HCT116 (cell line): Measurements from ENCODE around the gene DNAH5. TPM values are rescaled to one million over a fixed set of nuclear protein-coding genes. Genes with fewer than 3 reads are reported as not detected.

Source experiments
- ATAC-seq: fragments of 200-7000 bp; cut with Tn5 transposase; 2 replicates; pipeline ENCODE4 v1.9.1; 2020; ENCODE audit warnings: mild to moderate bottlenecking, moderate library complexity
- BruUV-seq: library from RNA; stranded (reverse); fragments of 400-500 nt; replicated peaks from 2 replicates; lab custom pipeline; 2021; lab: Mats Ljungman, UMichigan
- CTCF ChIA-PET: fragments of 300-600 bp; sonication (Branson Sonifier 250); formaldehyde crosslinking; loops from one replicate; lab custom pipeline; 2021; ENCODE audit warnings: antibody characterized with exemption; lab: Charles Lee
- POLR2A ChIA-PET: fragments of 300-600, 350-600 bp; sonication (Branson Sonifier 250); formaldehyde crosslinking; loops from one replicate; lab custom pipeline; 2021; ENCODE audit warnings: antibody characterized with exemption; lab: Charles Lee
- RAD21 ChIA-PET, 2 experiments: fragments of 300-600 bp; sonication (Branson Sonifier 250); formaldehyde crosslinking; loops; one replicate each; lab custom pipeline; 2023; ENCODE audit warnings: low total read pairs in 2 of 2; ENCODE audit not compliant: uncharacterized antibody in 2 of 2, unreplicated experiment in 2 of 2, low non-redundant PET in 1 of 2; lab: Charles Lee
- DNase-seq: peaks from one replicate; pipeline ENCODE4 v3.0.0-alpha.2; 2010; ENCODE audit warnings: low read depth, low spot score
- H2AFZ ChIP-seq: fragments of 200-600 bp; shearing (Covaris generic), sonication (generic); 2 replicates; pipeline ENCODE4 v1.6.1; 2017; ENCODE audit warnings: low read depth, mixed run types, mixed read lengths, antibody characterized with exemption, low read length; ENCODE audit not compliant: poor library complexity, severe bottlenecking
- H3K27ac ChIP-seq: 2 replicates; pipeline ENCODE4 v1.5.1; 2012; ENCODE audit warnings: low read depth, low read length
- H3K27me3 ChIP-seq: fragments of 200-600 bp; sonication (generic); 2 replicates; pipeline ENCODE4 v1.6.1; 2016; ENCODE audit warnings: mixed run types, low read length, mixed read lengths; ENCODE audit not compliant: insufficient read depth
- H3K36me3 ChIP-seq, 2 experiments: fragments of 200-500 bp in 1 of 2; fragments of 200-600 bp in 1 of 2; sonication (Bioruptor generic) in 1 of 2; sonication (generic) in 1 of 2; 2 replicates each; pipeline versions ENCODE4 v1.5.1 to v1.6.1; 2014 to 2016; ENCODE audit warnings: low read length in 2 of 2, inconsistent platforms in 1 of 2, mixed read lengths in 1 of 2, mixed run types in 1 of 2; ENCODE audit not compliant: insufficient read depth in 2 of 2, control insufficient read depth in 1 of 2
- H3K4me1 ChIP-seq, 2 experiments: fragments of 200-600 bp in 1 of 2; sonication (generic) in 1 of 2; 2 replicates each; pipeline versions ENCODE4 v1.5.1 to v1.6.1; 2012 to 2017; ENCODE audit warnings: low read length in 2 of 2, inconsistent platforms in 1 of 2, mild to moderate bottlenecking in 1 of 2, mixed read lengths in 1 of 2, mixed run types in 1 of 2, moderate library complexity in 1 of 2; ENCODE audit not compliant: insufficient read depth in 2 of 2, control insufficient read depth in 1 of 2
- H3K4me2 ChIP-seq: fragments of 200-600 bp; sonication (generic); 2 replicates; pipeline ENCODE4 v1.6.1; 2017; ENCODE audit warnings: mixed run types, low read length, mixed read lengths
- H3K4me3 ChIP-seq, 2 experiments: fragments of 200-600 bp in 1 of 2; sonication (generic) in 1 of 2; replicated peaks in 1 of 2; 2 replicates each; pipeline ENCODE4 v1.5.1; 2011 to 2016; ENCODE audit warnings: low read length in 2 of 2, control low read depth in 1 of 2, low read depth in 1 of 2, mild to moderate bottlenecking in 1 of 2, mixed read lengths in 1 of 2, mixed run types in 1 of 2
- H3K79me2 ChIP-seq: fragments of 200-600 bp; sonication (generic); 2 replicates; pipeline ENCODE4 v1.6.1; 2017; ENCODE audit warnings: mild to moderate bottlenecking, mixed run types, low read length, moderate library complexity, mixed read lengths; ENCODE audit not compliant: insufficient read depth
- H3K9ac ChIP-seq: fragments of 200-600 bp; sonication (generic); 2 replicates; pipeline ENCODE4 v1.6.1; 2016; ENCODE audit warnings: low read length, mixed read lengths
- H3K9me2 ChIP-seq: fragments of 200-600 bp; sonication (generic), shearing (Covaris generic); 2 replicates; pipeline ENCODE4 v1.6.1; 2017; ENCODE audit warnings: mixed run types, mild to moderate bottlenecking, moderate library complexity; ENCODE audit not compliant: insufficient read depth
- H3K9me3 ChIP-seq, 2 experiments: fragments of 200-500 bp in 1 of 2; fragments of 200-600 bp in 1 of 2; sonication (Bioruptor generic) in 1 of 2; sonication (generic) in 1 of 2; 2 replicates each; pipeline ENCODE4 v1.6.1; 2014 to 2017; ENCODE audit warnings: low read length in 2 of 2, mixed read lengths in 2 of 2, inconsistent platforms in 1 of 2, low read depth in 1 of 2, mild to moderate bottlenecking in 1 of 2, mixed run types in 1 of 2, moderate library complexity in 1 of 2; ENCODE audit not compliant: control insufficient read depth in 1 of 2, insufficient read depth in 1 of 2
- H4K20me1 ChIP-seq: fragments of 200-600 bp; sonication (generic), shearing (Covaris generic); 2 replicates; pipeline ENCODE4 v1.6.1; 2017; ENCODE audit warnings: mixed run types, mild to moderate bottlenecking, moderate library complexity; ENCODE audit not compliant: insufficient read depth
- CEBPB ChIP-seq: IDR thresholded peaks from 2 replicates; pipeline ENCODE4 v1.6.1; 2012; ENCODE audit warnings: low read depth
- EGR1 ChIP-seq: IDR thresholded peaks from 2 replicates; pipeline ENCODE4 v1.6.1; 2012; ENCODE audit warnings: low read depth
- ELF1 ChIP-seq: IDR thresholded peaks from 2 replicates; pipeline ENCODE4 v1.6.1; 2012; ENCODE audit warnings: low read depth, borderline replicate concordance
- EZH2 ChIP-seq: fragments of 200-600 bp; sonication (generic); IDR thresholded peaks from 2 replicates; pipeline ENCODE4 v1.6.1; 2017; ENCODE audit warnings: antibody characterized with exemption, mixed run types
- FOSL1 ChIP-seq: IDR thresholded peaks from 2 replicates; pipeline ENCODE4 v1.6.1; 2012; ENCODE audit warnings: low read depth
- JUND ChIP-seq: IDR thresholded peaks from 2 replicates; pipeline ENCODE4 v1.6.1; 2012
- POLR2A ChIP-seq: IDR thresholded peaks from 2 replicates; pipeline ENCODE4 v1.7.0; 2011; ENCODE audit warnings: borderline replicate concordance; ENCODE audit not compliant: insufficient read depth, insufficient read length; ENCODE audit errors: extremely low read depth
- POLR2AphosphoS5 ChIP-seq: IDR thresholded peaks from 2 replicates; pipeline ENCODE4 v1.6.1; 2011; ENCODE audit warnings: mild to moderate bottlenecking, low read depth, low read length, moderate library complexity
- RAD21 ChIP-seq: IDR thresholded peaks from 2 replicates; pipeline ENCODE4 v1.6.1; 2012; ENCODE audit warnings: low read depth, mild to moderate bottlenecking
- SIN3A ChIP-seq: IDR thresholded peaks from 2 replicates; pipeline ENCODE4 v1.6.1; 2012; ENCODE audit warnings: low read depth
- SP1 ChIP-seq: IDR thresholded peaks from 2 replicates; pipeline ENCODE4 v1.6.1; 2012; ENCODE audit warnings: low read depth
- SRF ChIP-seq: IDR thresholded peaks from 2 replicates; pipeline ENCODE4 v1.6.1; 2012; ENCODE audit warnings: low read depth
- ZFX ChIP-seq: fragments of 450-650 bp; IDR thresholded peaks from 2 replicates; pipeline ENCODE4 v1.6.1; 2017
- ZNF274 ChIP-seq: fragments of 200-500 bp; sonication (Bioruptor generic); IDR thresholded peaks from 2 replicates; pipeline ENCODE4 v1.6.1; 2014; ENCODE audit warnings: mild to moderate bottlenecking, low read depth, low read length, inconsistent platforms
- intact Hi-C: fragments of 100-400 bp; cut with micrococcal nuclease; formaldehyde crosslinking; loops from 2 replicates; pipeline ENCODE4 v1.10.0; 2022
- total RNA-seq: library from RNA; stranded (reverse); gene quantifications from one replicate; pipeline ENCODE4 v1.2.1, GENCODE V29; 2021; ENCODE audit not compliant: unreplicated experiment
- TF ChIP-seq, protein P1 (sequence below): IDR thresholded peaks from 2 replicates; pipeline ENCODE4 v1.6.1; 2012; ENCODE audit warnings: low read depth
- TF ChIP-seq, protein P2 (sequence below): IDR thresholded peaks from 2 replicates; pipeline ENCODE4 v1.6.1; 2012
- TF ChIP-seq, protein P3 (sequence below): IDR thresholded peaks from 2 replicates; pipeline ENCODE4 v1.6.1; 2011; ENCODE audit warnings: mild to moderate bottlenecking, low read length, moderate library complexity; ENCODE audit not compliant: insufficient replicate concordance; ENCODE audit errors: extremely low read depth
- TF ChIP-seq, protein P4 (sequence below): IDR thresholded peaks from 2 replicates; pipeline ENCODE4 v1.6.1; 2012

The DNAH5 gene
- total RNA-seq, 1 experiment from 2014 or later: 0.37 TPM

DNA sequence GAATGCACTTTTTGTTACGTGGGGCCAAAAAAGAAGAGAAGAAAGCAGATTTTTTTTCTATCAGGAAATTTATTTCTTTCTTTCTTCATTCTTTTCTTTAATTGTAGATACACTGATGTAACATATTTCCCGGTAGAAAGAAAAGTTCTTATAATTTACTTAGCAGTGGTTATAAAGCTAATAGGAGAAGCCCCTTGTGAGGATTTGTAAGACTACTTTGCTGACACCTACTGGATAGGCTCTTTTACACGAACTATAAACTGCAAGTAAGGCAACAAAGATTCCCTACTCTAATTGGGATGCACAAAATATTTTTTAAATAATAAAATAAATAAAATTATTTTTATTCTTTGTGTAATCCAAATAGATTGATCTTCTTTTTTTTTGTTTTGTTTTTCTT, 284.4 kb downstream of the DNAH5 start:
- Histone ChIP-seq H3K9ac (no peak overlapping the region), H3K36me3 (no peaks in the 10 kb centered on the region), H3K4me1 (no peaks in the 10 kb centered on the region), H3K27ac (no peak overlapping the region), H3K4me2 (no peak overlapping the region), H3K9me3 (peaks cover 0 to 10% of the 10 kb centered on the region in 2 experiments; a peak in 2 of 4 replicates), H2AFZ (no peak overlapping the region), H3K4me3 (no peak overlapping the region), H3K27me3 (no peaks in the 10 kb centered on the region), H4K20me1 (no peaks in the 10 kb centered on the region), H3K9me2 (no peaks in the 10 kb centered on the region), H3K79me2 (no peaks in the 10 kb centered on the region)
- ChIA-PET RAD21 (no interaction called here), POLR2A (no interaction called here), CTCF (no interaction called here)
- TF ChIP-seq SP1: no peak
- TF ChIP-seq, protein P1, sequence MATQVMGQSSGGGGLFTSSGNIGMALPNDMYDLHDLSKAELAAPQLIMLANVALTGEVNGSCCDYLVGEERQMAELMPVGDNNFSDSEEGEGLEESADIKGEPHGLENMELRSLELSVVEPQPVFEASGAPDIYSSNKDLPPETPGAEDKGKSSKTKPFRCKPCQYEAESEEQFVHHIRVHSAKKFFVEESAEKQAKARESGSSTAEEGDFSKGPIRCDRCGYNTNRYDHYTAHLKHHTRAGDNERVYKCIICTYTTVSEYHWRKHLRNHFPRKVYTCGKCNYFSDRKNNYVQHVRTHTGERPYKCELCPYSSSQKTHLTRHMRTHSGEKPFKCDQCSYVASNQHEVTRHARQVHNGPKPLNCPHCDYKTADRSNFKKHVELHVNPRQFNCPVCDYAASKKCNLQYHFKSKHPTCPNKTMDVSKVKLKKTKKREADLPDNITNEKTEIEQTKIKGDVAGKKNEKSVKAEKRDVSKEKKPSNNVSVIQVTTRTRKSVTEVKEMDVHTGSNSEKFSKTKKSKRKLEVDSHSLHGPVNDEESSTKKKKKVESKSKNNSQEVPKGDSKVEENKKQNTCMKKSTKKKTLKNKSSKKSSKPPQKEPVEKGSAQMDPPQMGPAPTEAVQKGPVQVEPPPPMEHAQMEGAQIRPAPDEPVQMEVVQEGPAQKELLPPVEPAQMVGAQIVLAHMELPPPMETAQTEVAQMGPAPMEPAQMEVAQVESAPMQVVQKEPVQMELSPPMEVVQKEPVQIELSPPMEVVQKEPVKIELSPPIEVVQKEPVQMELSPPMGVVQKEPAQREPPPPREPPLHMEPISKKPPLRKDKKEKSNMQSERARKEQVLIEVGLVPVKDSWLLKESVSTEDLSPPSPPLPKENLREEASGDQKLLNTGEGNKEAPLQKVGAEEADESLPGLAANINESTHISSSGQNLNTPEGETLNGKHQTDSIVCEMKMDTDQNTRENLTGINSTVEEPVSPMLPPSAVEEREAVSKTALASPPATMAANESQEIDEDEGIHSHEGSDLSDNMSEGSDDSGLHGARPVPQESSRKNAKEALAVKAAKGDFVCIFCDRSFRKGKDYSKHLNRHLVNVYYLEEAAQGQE: no peak
- no peak for TF ChIP-seq FOSL1
- no TSS peak for BruUV-seq
- ATAC-seq (no peak), DNase-seq (no peak)
- intact Hi-C loops: no loop called here

DNA sequence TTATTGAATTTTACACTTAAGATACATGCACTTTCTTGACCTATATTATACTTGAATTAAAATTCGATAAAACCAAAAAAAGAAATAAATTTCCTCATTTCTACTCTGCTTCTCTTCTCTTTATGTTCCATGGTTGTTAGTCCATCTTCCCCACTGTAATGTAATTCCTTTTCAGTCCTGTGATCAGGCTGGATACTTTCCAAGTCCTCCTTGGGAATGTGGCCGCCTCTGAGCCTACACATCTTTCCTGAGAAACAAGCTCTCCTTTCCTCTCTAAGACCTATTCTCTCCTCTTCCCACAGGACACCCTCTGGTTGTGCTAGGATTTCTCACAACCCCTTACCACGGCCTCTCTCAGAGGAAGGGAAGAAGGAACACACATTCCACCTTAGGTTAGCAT, 285.1 kb downstream of the DNAH5 start:
- H2AFZ ChIP-seq: no peak overlapping the region
- BruUV-seq: no TSS peak
- ChIA-PET RAD21 (no interaction called here), POLR2A (no interaction called here), CTCF (no interaction called here)
- H3K9me3 ChIP-seq: peaks cover 0 to 10% of the 10 kb centered on the region in 2 experiments; a peak in 2 of 4 replicates
- no peak overlapping the region for H3K4me3 ChIP-seq
- intact Hi-C loops: no loop called here
- no peaks in the 10 kb centered on the region for H3K27me3 ChIP-seq
- no peak for ATAC-seq
- no peaks in the 10 kb centered on the region for H3K36me3 ChIP-seq
- no peaks in the 10 kb centered on the region for H3K9me2 ChIP-seq
- H3K79me2 ChIP-seq: no peaks in the 10 kb centered on the region
- H3K4me1 ChIP-seq: no peaks in the 10 kb centered on the region
- H3K27ac ChIP-seq: no peak overlapping the region
- H3K4me2 ChIP-seq: no peak overlapping the region
- no peaks in the 10 kb centered on the region for H4K20me1 ChIP-seq
- DNase-seq: no peak
- no peak overlapping the region for H3K9ac ChIP-seq
- TF ChIP-seq ELF1 (no peak), CEBPB (no peak), SP1 (no peak), ZNF274 (no peak), SRF (no peak), EGR1 (no peak), POLR2AphosphoS5 (no peak), RAD21 (no peak), ZFX (no peak), JUND (no peak), EZH2 (no peak), SIN3A (no peak), POLR2A (no peak)
- TF ChIP-seq, protein P2, sequence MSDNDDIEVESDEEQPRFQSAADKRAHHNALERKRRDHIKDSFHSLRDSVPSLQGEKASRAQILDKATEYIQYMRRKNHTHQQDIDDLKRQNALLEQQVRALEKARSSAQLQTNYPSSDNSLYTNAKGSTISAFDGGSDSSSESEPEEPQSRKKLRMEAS: no peak
- TF ChIP-seq, protein P3, sequence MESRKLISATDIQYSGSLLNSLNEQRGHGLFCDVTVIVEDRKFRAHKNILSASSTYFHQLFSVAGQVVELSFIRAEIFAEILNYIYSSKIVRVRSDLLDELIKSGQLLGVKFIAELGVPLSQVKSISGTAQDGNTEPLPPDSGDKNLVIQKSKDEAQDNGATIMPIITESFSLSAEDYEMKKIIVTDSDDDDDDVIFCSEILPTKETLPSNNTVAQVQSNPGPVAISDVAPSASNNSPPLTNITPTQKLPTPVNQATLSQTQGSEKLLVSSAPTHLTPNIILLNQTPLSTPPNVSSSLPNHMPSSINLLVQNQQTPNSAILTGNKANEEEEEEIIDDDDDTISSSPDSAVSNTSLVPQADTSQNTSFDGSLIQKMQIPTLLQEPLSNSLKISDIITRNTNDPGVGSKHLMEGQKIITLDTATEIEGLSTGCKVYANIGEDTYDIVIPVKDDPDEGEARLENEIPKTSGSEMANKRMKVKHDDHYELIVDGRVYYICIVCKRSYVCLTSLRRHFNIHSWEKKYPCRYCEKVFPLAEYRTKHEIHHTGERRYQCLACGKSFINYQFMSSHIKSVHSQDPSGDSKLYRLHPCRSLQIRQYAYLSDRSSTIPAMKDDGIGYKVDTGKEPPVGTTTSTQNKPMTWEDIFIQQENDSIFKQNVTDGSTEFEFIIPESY: no peak
- TF ChIP-seq, protein P4, sequence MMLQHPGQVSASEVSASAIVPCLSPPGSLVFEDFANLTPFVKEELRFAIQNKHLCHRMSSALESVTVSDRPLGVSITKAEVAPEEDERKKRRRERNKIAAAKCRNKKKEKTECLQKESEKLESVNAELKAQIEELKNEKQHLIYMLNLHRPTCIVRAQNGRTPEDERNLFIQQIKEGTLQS: no peak
